GM21723 (cell line): ENCODE measurements around the gene B3GAT2.

Experiments
- ATAC-seq: cut with Tn5 transposase; IDR thresholded peaks from one replicate; pipeline ENCODE4 v1.9.1; 2021; ENCODE audit warnings: mild to moderate bottlenecking, moderate library complexity; ENCODE audit not compliant: unreplicated experiment

B3GAT2 gene

GRCh38 chr6:70844301-70844700 lies 112.6 kb downstream of the B3GAT2 start:
- ATAC-seq, result no peak

GRCh38 chr6:70843328-70843918 lies 113.4 kb downstream of the B3GAT2 start:
- no peak for ATAC-seq

GRCh38 chr6:70842541-70842940 lies 114.3 kb downstream of the B3GAT2 start:
- ATAC-seq, result no peak

- ATAC-seq, result no peak
Observed at GRCh38 chr6:70841112-70841511, 115.7 kb downstream of the B3GAT2 start.

GRCh38 chr6:70839286-70840266 lies 117.3 kb downstream of the B3GAT2 start:
- no peak for ATAC-seq

- no peak for ATAC-seq
Observed at GRCh38 chr6:70838907-70839285, 118.0 kb downstream of the B3GAT2 start.

- ATAC-seq, result no peak
Observed at GRCh38 chr6:70834520-70834919, 122.3 kb downstream of the B3GAT2 start.

- no peak for ATAC-seq
Observed at GRCh38 chr6:70831427-70831826, 125.4 kb downstream of the B3GAT2 start.

- peak; percentile 72 for ATAC-seq
Observed at GRCh38 chr6:70823651-70824050, 133.2 kb downstream of the B3GAT2 start.

- ATAC-seq, result no peak
Observed at GRCh38 chr6:70821751-70822150, 135.1 kb downstream of the B3GAT2 start.

GRCh38 chr6:70820778-70821177 lies 136.1 kb downstream of the B3GAT2 start:
- ATAC-seq, result no peak

GRCh38 chr6:70819646-70820045 lies 137.2 kb downstream of the B3GAT2 start:
- ATAC-seq, result no peak

- ATAC-seq, result no peak
Observed at GRCh38 chr6:70813885-70814284, 143.0 kb downstream of the B3GAT2 start.

- ATAC-seq, result no peak
Observed at GRCh38 chr6:70811788-70812187, 145.1 kb downstream of the B3GAT2 start.
